Upper lobe of left lung (tissue), 6 donors: Measurements from ENCODE around the gene CUL9. TPM values are rescaled to one million over a fixed set of nuclear protein-coding genes. Genes with fewer than 3 reads are reported as not detected.

Experiments used
- ATAC-seq, 2 donors: fragments of 200-7000 bp; cut with Tn5 transposase; one replicate each; pipeline ENCODE4 v1.9.1; 2022; ENCODE audit warnings: mild to moderate bottlenecking in 2 of 2, moderate library complexity in 2 of 2; ENCODE audit not compliant: low FRiP score in 2 of 2
- DNase-seq, 2 donors: peaks; one replicate each; pipeline ENCODE4 v3.0.0-alpha.2; 2019 to 2020
- H3K27ac ChIP-seq, 4 donors: fragments of 200-600 bp; sonication (generic); one replicate each; pipeline ENCODE4 v1.5.1; 2016 to 2019
- H3K27me3 ChIP-seq, 4 donors: fragments of 200-600 bp; sonication (generic); one replicate each; pipeline ENCODE4 v1.5.1; 2017 to 2019
- H3K36me3 ChIP-seq, 4 donors: fragments of 200-600 bp; sonication (generic); one replicate each; pipeline ENCODE4 v1.5.1; 2016 to 2019
- H3K4me1 ChIP-seq, 4 donors: fragments of 200-600 bp; sonication (generic); one replicate each; pipeline ENCODE4 v1.5.1; 2018 to 2019
- H3K4me3 ChIP-seq, 4 donors: fragments of 200-600 bp; sonication (generic); one replicate each; pipeline ENCODE4 v1.5.1; 2017 to 2019; ENCODE audit warnings: mild to moderate bottlenecking in 2 of 4, moderate library complexity in 1 of 4
- H3K9me3 ChIP-seq, 4 donors: fragments of 200-600 bp; sonication (generic); one replicate each; pipeline ENCODE4 v1.5.1; 2018 to 2019
- CTCF ChIP-seq, 6 experiments: fragments of 450-650 bp in 4 of 6; fragments of 200-600 bp in 2 of 6; sonication (generic) in 2 of 6; IDR thresholded peaks; one replicate each; pipeline ENCODE4 v1.5.1; 2016 to 2019; ENCODE audit warnings: antibody characterized with exemption in 6 of 6
- EP300 ChIP-seq, 4 donors: sonication (generic); formaldehyde crosslinking; IDR thresholded peaks; one replicate each; pipeline ENCODE4 v1.5.1; 2017; ENCODE audit warnings: antibody characterized with exemption in 4 of 4, control low read depth in 2 of 4
- POLR2A ChIP-seq, 4 donors: fragments of 450-650 bp; IDR thresholded peaks; one replicate each; pipeline ENCODE4 v1.5.1; 2016 to 2017; ENCODE audit warnings: antibody characterized with exemption in 4 of 4, mild to moderate bottlenecking in 2 of 4
- POLR2AphosphoS5 ChIP-seq, 2 donors: sonication (generic); formaldehyde crosslinking; IDR thresholded peaks; one replicate each; pipeline ENCODE4 v1.5.1; 2017; ENCODE audit warnings: antibody characterized with exemption in 2 of 2
- WGBS, 2 donors: methylation state at CpG; one replicate each; pipeline ENCODE4 v1.1.5; 2017 to 2018; 5-methylcytosine and 5-hydroxymethylcytosine counted together
- total RNA-seq, 6 donors: library from RNA; depleted of rRNA in 4 of 6; stranded (reverse); fragments of >200 nt in 4 of 6; gene quantifications; one replicate each; pipeline versions ENCODE4 v1.1.0 to v1.2.1, GENCODE V29; 2016 to 2021
- donor health status: DM: no; HTN: no; CAD: no; lungs with moderate emphysema.
- donor health status: DM: no; HTN: yes; CAD: no; lungs with severe emphysema.

The CUL9 gene
- total RNA-seq, 6 donors from 2014 or later: 26.9 to 105 (median 47.5) TPM

- Histone ChIP-seq H3K27me3 (no peaks in the 10 kb centered on the region), H3K27ac (no peak overlapping the region), H3K9me3 (no peaks in the 10 kb centered on the region), H3K4me3 (no peak overlapping the region), H3K4me1 (no peaks in the 10 kb centered on the region), H3K36me3 (no peaks in the 10 kb centered on the region)
- 88 to 90% methylated on average over 2 of the region's 2 CpGs for WGBS, 2 donors
- TF ChIP-seq POLR2AphosphoS5 (IDR thresholded peaks at IDR 0.05) (no peak), POLR2A (IDR thresholded peaks at IDR 0.05) (no peak), CTCF (IDR thresholded peaks at IDR 0.05) (no peak), EP300 (IDR thresholded peaks at IDR 0.05) (no peak)
- DNase-seq (no peak), ATAC-seq (no peak)
These were observed 53.8 kb downstream of the CUL9 start for GRCh38 chr6:43235841-43236240.

- DNase-seq (no peak), ATAC-seq (no peak)
- Histone ChIP-seq H3K27me3 (peaks cover 0 to 14% (median 7%) of the 10 kb centered on the region in 4 donors), H3K36me3 (no peaks in the 10 kb centered on the region), H3K27ac (no peak overlapping the region), H3K4me3 (no peak overlapping the region), H3K4me1 (peaks cover 0 to 6% (median 0%) of the 10 kb centered on the region in 4 donors), H3K9me3 (no peaks in the 10 kb centered on the region)
- no peak for TF ChIP-seq POLR2A (IDR thresholded peaks at IDR 0.05)
- no peak for TF ChIP-seq POLR2AphosphoS5 (IDR thresholded peaks at IDR 0.05)
- TF ChIP-seq EP300 (IDR thresholded peaks at IDR 0.05): no peak
- no peak for TF ChIP-seq CTCF (IDR thresholded peaks at IDR 0.05)
- WGBS, 2 donors: 67 to 84% methylated on average over 2 of the region's 2 CpGs
These were observed 57.1 kb downstream of the CUL9 start for GRCh38 chr6:43239054-43239453.

- Histone ChIP-seq H3K27me3 (peaks cover 0 to 15% (median 7%) of the 10 kb centered on the region in 4 donors), H3K36me3 (no peaks in the 10 kb centered on the region), H3K9me3 (no peaks in the 10 kb centered on the region), H3K4me1 (peaks cover 0 to 6% (median 0%) of the 10 kb centered on the region in 4 donors), H3K4me3 (no peak overlapping the region), H3K27ac (no peak overlapping the region)
- DNase-seq: no peak
- ATAC-seq: no peak
- TF ChIP-seq EP300 (IDR thresholded peaks at IDR 0.05) (no peak), CTCF (IDR thresholded peaks at IDR 0.05) (no peak), POLR2AphosphoS5 (IDR thresholded peaks at IDR 0.05) (no peak), POLR2A (IDR thresholded peaks at IDR 0.05) (no peak)
- WGBS, 2 donors: 57 to 63% methylated on average over 1 of the region's 1 CpG
These were observed 59.0 kb downstream of the CUL9 start for GRCh38 chr6:43240950-43241349.

- no peaks in the 10 kb centered on the region for H3K36me3 ChIP-seq
- WGBS, 2 donors: 88 to 97% methylated on average over 2 of the region's 2 CpGs
- H3K9me3 ChIP-seq: no peaks in the 10 kb centered on the region
- H3K27ac ChIP-seq: no peak overlapping the region
- DNase-seq: no peak
- TF ChIP-seq POLR2A (IDR thresholded peaks at IDR 0.05) (no peak), CTCF (IDR thresholded peaks at IDR 0.05) (no peak), EP300 (IDR thresholded peaks at IDR 0.05) (no peak), POLR2AphosphoS5 (IDR thresholded peaks at IDR 0.05) (no peak)
- ATAC-seq: no peak
- H3K4me3 ChIP-seq: no peak overlapping the region
- peaks cover 0 to 7% (median 0%) of the 10 kb centered on the region in 4 donors for H3K4me1 ChIP-seq
- peaks cover 0 to 15% (median 7%) of the 10 kb centered on the region in 4 donors for H3K27me3 ChIP-seq
These were observed 59.5 kb downstream of the CUL9 start for GRCh38 chr6:43241446-43241845.
